SU-DHL-6 (cell line): ENCODE results near the gene MIGA2.

Experiments
- H2AFZ ChIP-seq: fragments of 200-600 bp; sonication (generic); 2 replicates; pipeline ENCODE4 v1.6.1; 2014; ENCODE audit warnings: low read depth, mild to moderate bottlenecking, moderate library complexity, mixed read lengths, antibody characterized with exemption, low read length; ENCODE audit not compliant: severe bottlenecking
- H3F3A ChIP-seq: fragments of 200-600 bp; shearing (Covaris generic); 2 replicates; pipeline ENCODE4 v1.6.0; 2016; ENCODE audit warnings: antibody characterized with exemption, mild to moderate bottlenecking; ENCODE audit not compliant: insufficient read depth
- H3K27ac ChIP-seq: fragments of 200-600 bp; sonication (generic); 2 replicates; pipeline ENCODE4 v1.5.1; 2016; ENCODE audit warnings: low read depth, mild to moderate bottlenecking, low read length, moderate library complexity, mixed read lengths
- H3K27me3 ChIP-seq: fragments of 200-600 bp; sonication (generic), shearing (Covaris generic); 2 replicates; pipeline ENCODE4 v1.6.0; 2014; ENCODE audit warnings: mild to moderate bottlenecking, low read length
- H3K36me3 ChIP-seq: fragments of 200-600 bp; sonication (generic); 2 replicates; pipeline ENCODE4 v1.6.1; 2014; ENCODE audit warnings: mild to moderate bottlenecking, low read length, mixed read lengths
- H3K4me2 ChIP-seq: fragments of 300-600, 200-600 bp; shearing (Covaris generic), sonication (generic); 2 replicates; pipeline ENCODE4 v1.6.0; 2014; ENCODE audit warnings: low read length, low read depth, mild to moderate bottlenecking; ENCODE audit not compliant: poor library complexity, severe bottlenecking
- H3K4me3 ChIP-seq: fragments of 200-600 bp; sonication (generic); 2 replicates; pipeline ENCODE4 v1.5.1; 2014; ENCODE audit warnings: antibody characterized with exemption, low read length, mild to moderate bottlenecking, mixed read lengths; ENCODE audit not compliant: insufficient read depth, poor library complexity, severe bottlenecking
- H3K79me2 ChIP-seq: fragments of 200-600 bp; sonication (generic); 2 replicates; pipeline ENCODE4 v1.6.1; 2014; ENCODE audit warnings: mild to moderate bottlenecking, low read length, moderate library complexity; ENCODE audit not compliant: insufficient read depth
- H3K9ac ChIP-seq: fragments of 200-600 bp; sonication (generic); 2 replicates; pipeline ENCODE4 v1.7.0; 2014; ENCODE audit warnings: mild to moderate bottlenecking, low read length
- H3K9me2 ChIP-seq: fragments of 200-600 bp; sonication (generic); replicated peaks from 2 replicates; pipeline ENCODE4 v1.6.1; 2014; ENCODE audit warnings: low read length; ENCODE audit not compliant: insufficient read depth
- H3K9me3 ChIP-seq: fragments of 200-600 bp; sonication (generic); 2 replicates; pipeline ENCODE4 v1.6.1; 2014; ENCODE audit warnings: low read length, mixed read lengths; ENCODE audit not compliant: insufficient read depth
- H4K20me1 ChIP-seq: fragments of 200-600 bp; sonication (generic); 2 replicates; pipeline ENCODE4 v1.6.1; 2014; ENCODE audit warnings: low read depth, mild to moderate bottlenecking, antibody characterized with exemption, low read length, moderate library complexity, mixed read lengths
- EZH2phosphoT487 ChIP-seq: fragments of 200-600 bp; sonication (generic), shearing (Covaris generic); conservative IDR thresholded peaks from 2 replicates; pipeline ENCODE4 v1.6.1; 2018; ENCODE audit warnings: mild to moderate bottlenecking, antibody characterized with exemption, low read length, moderate library complexity, mixed read lengths
- TF ChIP-seq, protein P1 (sequence below): fragments of 200-600 bp; sonication (generic); IDR thresholded peaks from one replicate; pipeline ENCODE4 v1.5.1; 2017; ENCODE audit warnings: antibody characterized with exemption, mild to moderate bottlenecking, low read length, moderate library complexity; ENCODE audit not compliant: insufficient read depth, poor library complexity, severe bottlenecking

Gene MIGA2

DNA sequence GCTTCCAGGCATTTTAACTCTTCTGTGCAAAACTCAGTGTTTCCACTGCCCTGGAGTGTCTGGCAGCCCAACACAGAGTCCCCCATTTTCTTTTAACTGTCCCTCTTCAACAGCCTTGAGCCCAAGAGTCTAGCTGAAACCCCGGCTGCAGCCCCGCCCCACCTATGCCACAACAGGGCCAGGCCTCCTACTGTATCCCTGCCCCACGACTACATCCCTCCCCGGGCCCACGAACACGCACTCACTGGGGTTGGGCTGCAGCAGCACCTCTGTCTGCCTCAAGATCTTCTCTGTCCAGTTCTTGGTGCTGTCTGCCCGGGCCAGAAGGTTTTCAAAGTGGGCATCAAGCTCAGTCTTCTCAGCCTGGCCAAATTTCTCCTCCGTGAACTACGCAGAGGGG lies 14.4 kb upstream of the MIGA2 start:
- Histone ChIP-seq H3K36me3 (no peaks in the 10 kb centered on the region), H3K4me3 (no peak overlapping the region), H3K27ac (no peak overlapping the region), H3K79me2 (peaks cover 42% of the 10 kb centered on the region), H3K4me2 (no peak overlapping the region), H3F3A (no peaks in the 10 kb centered on the region), H3K9me3 (no peaks in the 10 kb centered on the region), H3K9ac (no peak overlapping the region), H2AFZ (no peak overlapping the region), H3K9me2 (no peaks in the 10 kb centered on the region), H4K20me1 (no peaks in the 10 kb centered on the region), H3K27me3 (no peaks in the 10 kb centered on the region)
- TF ChIP-seq, protein P1, sequence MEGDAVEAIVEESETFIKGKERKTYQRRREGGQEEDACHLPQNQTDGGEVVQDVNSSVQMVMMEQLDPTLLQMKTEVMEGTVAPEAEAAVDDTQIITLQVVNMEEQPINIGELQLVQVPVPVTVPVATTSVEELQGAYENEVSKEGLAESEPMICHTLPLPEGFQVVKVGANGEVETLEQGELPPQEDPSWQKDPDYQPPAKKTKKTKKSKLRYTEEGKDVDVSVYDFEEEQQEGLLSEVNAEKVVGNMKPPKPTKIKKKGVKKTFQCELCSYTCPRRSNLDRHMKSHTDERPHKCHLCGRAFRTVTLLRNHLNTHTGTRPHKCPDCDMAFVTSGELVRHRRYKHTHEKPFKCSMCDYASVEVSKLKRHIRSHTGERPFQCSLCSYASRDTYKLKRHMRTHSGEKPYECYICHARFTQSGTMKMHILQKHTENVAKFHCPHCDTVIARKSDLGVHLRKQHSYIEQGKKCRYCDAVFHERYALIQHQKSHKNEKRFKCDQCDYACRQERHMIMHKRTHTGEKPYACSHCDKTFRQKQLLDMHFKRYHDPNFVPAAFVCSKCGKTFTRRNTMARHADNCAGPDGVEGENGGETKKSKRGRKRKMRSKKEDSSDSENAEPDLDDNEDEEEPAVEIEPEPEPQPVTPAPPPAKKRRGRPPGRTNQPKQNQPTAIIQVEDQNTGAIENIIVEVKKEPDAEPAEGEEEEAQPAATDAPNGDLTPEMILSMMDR, result no peak
- no peak for TF ChIP-seq EZH2phosphoT487

DNA sequence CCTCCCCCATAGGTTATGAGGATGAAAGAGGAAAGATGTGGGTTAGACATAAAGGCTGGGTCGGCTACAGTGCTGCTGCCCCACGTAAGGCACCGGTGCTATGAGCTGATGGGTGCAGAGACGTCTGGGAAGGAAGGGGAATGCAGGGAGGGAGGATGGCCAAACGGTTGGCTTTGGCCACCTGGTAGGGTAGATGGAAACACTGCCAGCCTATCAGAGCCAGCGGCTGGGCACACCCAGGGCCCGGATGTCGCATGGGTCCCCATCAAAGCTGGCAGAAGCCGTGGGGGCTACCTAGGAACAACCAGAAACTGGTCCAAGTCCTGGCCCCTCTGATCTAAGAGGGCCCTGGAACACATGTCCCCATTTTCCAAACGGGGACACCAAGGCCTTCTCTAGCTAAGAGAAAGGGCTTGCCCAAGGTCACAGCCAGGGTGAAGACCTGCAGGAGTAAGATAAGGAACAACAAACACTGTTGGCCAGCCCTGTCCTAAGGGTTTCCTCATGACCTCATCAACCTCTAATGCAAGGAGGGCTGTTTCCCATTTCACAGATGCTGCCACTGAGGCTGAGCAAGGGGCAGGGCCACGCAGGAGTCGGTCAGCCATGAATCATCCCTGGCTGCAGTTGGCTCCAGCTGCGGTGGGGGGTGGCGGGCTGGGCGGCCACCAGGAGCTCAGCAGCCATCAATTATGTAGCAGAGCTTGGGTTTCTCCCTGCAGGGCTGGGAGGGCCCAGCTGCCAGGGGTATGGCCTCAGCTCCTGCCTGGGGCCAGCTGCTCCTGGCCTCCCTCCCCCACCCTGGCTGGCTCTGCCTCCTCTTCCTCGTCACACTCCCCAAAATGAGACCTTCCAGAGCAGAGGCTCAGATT lies 13.2 kb upstream of the MIGA2 start:
- Histone ChIP-seq H3K9me2 (no peaks in the 10 kb centered on the region), H3K4me3 (no peak overlapping the region), H3K9me3 (no peaks in the 10 kb centered on the region), H3K79me2 (peaks cover 50% of the 10 kb centered on the region), H3K4me2 (no peak overlapping the region), H2AFZ (no peak overlapping the region), H3F3A (no peaks in the 10 kb centered on the region), H3K9ac (no peak overlapping the region), H4K20me1 (no peaks in the 10 kb centered on the region), H3K36me3 (no peaks in the 10 kb centered on the region), H3K27me3 (no peaks in the 10 kb centered on the region), H3K27ac (no peak overlapping the region)
- TF ChIP-seq, protein P1, result no peak
- no peak for TF ChIP-seq EZH2phosphoT487

DNA sequence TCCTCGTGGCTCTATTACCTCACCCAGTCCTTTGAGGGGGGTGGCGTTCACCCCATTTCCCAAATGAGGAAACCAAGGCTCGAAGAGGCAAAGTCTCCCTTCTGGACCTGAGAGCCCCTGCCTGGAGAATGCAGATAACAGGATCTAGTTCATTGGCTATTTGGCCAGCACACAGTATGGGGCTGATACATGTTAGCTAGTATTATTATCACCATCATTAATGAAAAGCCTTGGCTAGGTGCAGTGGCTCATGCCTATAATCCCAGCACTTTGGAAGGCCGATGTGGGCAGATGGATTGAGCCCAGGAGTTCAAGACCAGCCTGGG lies 12.6 kb upstream of the MIGA2 start:
- H3K36me3 ChIP-seq, result no peaks in the 10 kb centered on the region
- no peak overlapping the region for H3K9ac ChIP-seq
- H3K27me3 ChIP-seq, result no peaks in the 10 kb centered on the region
- H3K79me2 ChIP-seq, result peaks cover 50% of the 10 kb centered on the region
- no peak overlapping the region for H3K27ac ChIP-seq
- H4K20me1 ChIP-seq, result no peaks in the 10 kb centered on the region
- H3K4me3 ChIP-seq, result no peak overlapping the region
- H3F3A ChIP-seq, result no peaks in the 10 kb centered on the region
- H3K9me3 ChIP-seq, result no peaks in the 10 kb centered on the region
- H3K9me2 ChIP-seq, result no peaks in the 10 kb centered on the region
- H3K4me2 ChIP-seq, result no peak overlapping the region
- TF ChIP-seq, protein P1, result no peak
- no peak for TF ChIP-seq EZH2phosphoT487
- no peak overlapping the region for H2AFZ ChIP-seq
